A673 (cell line): ENCODE data around the gene KIRREL3. TPM values are rescaled to one million over a fixed set of nuclear protein-coding genes. Genes with fewer than 3 reads are reported as not detected.

Source experiments
- BruUV-seq: library from RNA; stranded (reverse); fragments of 400-500 nt; replicated peaks from 2 replicates; lab custom pipeline; 2021; lab: Mats Ljungman, UMichigan
- CTCF ChIA-PET: fragments of 300-600 bp; sonication (Branson Sonifier 250); formaldehyde crosslinking; loops from one replicate; lab custom pipeline; 2022; ENCODE audit warnings: antibody characterized with exemption; lab: Charles Lee
- POLR2A ChIA-PET: fragments of 300-600 bp; sonication (Branson Sonifier 250); formaldehyde crosslinking; loops from one replicate; lab custom pipeline; 2022; ENCODE audit warnings: antibody characterized with exemption; ENCODE audit not compliant: low non-redundant PET; lab: Charles Lee
- DNase-seq: peaks from one replicate; pipeline ENCODE4 v3.0.0-alpha.2; 2015; ENCODE audit warnings: low spot score
- H3K27ac ChIP-seq: fragments of 200-600 bp; sonication (generic); 2 replicates; pipeline ENCODE4 v1.5.1; 2016; ENCODE audit warnings: mixed run types, low read depth, mild to moderate bottlenecking, mixed read lengths, antibody characterized with exemption, low read length; ENCODE audit not compliant: poor library complexity, severe bottlenecking
- H3K27me3 ChIP-seq: fragments of 200-600 bp; sonication (generic); replicated peaks from 2 replicates; pipeline ENCODE4 v1.6.1; 2017; ENCODE audit warnings: mixed run types, low read depth, mild to moderate bottlenecking, mixed read lengths, antibody characterized with exemption, low read length; ENCODE audit not compliant: insufficient read depth, poor library complexity
- H3K36me3 ChIP-seq: fragments of 200-600 bp; sonication (generic); 2 replicates; pipeline ENCODE4 v1.6.1; 2016; ENCODE audit warnings: mixed run types, mild to moderate bottlenecking, mixed read lengths, antibody characterized with exemption, low read length; ENCODE audit not compliant: insufficient read depth, poor library complexity, severe bottlenecking
- H3K4me1 ChIP-seq: fragments of 200-600 bp; sonication (generic); 2 replicates; pipeline ENCODE4 v1.6.1; 2017; ENCODE audit warnings: mixed run types, mild to moderate bottlenecking, mixed read lengths, antibody characterized with exemption, low read length; ENCODE audit not compliant: insufficient read depth, poor library complexity, severe bottlenecking
- H3K4me3 ChIP-seq: fragments of 200-600 bp; sonication (generic); 2 replicates; pipeline ENCODE4 v1.5.1; 2016; ENCODE audit warnings: low read depth, mixed run types, mild to moderate bottlenecking, mixed read lengths, low read length; ENCODE audit not compliant: poor library complexity, severe bottlenecking
- H3K9me3 ChIP-seq: fragments of 200-600 bp; sonication (generic); 2 replicates; pipeline ENCODE4 v1.6.1; 2016; ENCODE audit warnings: mixed run types, low read depth, mild to moderate bottlenecking, mixed read lengths, antibody characterized with exemption, low read length; ENCODE audit not compliant: poor library complexity, severe bottlenecking
- EZH2 ChIP-seq: fragments of 200-600 bp; sonication (generic); IDR thresholded peaks from 2 replicates; pipeline ENCODE4 v1.6.1; 2017; ENCODE audit warnings: borderline replicate concordance, low read depth, mild to moderate bottlenecking, mixed read lengths, antibody characterized with exemption, low read length; ENCODE audit not compliant: poor library complexity, severe bottlenecking
- intact Hi-C: fragments of 100-400 bp; cut with micrococcal nuclease; formaldehyde crosslinking; loops from one replicate; pipeline ENCODE4 v1.10.0; 2022; ENCODE audit not compliant: unreplicated experiment
- total RNA-seq: library from RNA; stranded (reverse); gene quantifications from 2 replicates; pipeline ENCODE4 v1.2.3, GENCODE V29; 2021
- TF ChIP-seq, protein P1 (sequence below): fragments of 300-800, 200-600 bp; sonication (generic); conservative IDR thresholded peaks from 2 replicates; pipeline ENCODE4 v1.5.1; 2017; ENCODE audit warnings: low read depth, mild to moderate bottlenecking, antibody characterized with exemption, low read length, moderate library complexity, mixed read lengths

KIRREL3 gene
- total RNA-seq, 1 experiment from 2014 or later = not detected

DNA sequence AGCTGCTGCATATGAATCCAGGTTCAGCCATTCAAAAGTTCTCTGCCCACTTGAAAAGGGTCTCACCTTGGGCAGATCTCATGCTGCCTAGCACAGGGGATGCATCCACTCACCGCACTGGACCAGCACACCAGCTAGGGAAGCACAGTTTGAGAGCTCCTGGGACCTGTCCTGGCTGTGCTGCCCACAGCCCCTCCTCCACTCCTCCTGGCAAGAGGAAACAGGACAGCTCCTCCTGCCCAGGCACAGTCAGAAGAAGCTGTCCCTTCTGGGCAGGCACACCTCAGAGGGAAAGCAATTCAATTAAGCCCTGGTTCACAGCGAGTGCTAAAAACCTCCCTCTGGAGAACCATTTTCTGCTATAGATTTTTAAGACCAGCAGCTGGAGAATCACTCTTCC, 498.4 kb downstream of the KIRREL3 start:
- no TSS peak for BruUV-seq

DNA sequence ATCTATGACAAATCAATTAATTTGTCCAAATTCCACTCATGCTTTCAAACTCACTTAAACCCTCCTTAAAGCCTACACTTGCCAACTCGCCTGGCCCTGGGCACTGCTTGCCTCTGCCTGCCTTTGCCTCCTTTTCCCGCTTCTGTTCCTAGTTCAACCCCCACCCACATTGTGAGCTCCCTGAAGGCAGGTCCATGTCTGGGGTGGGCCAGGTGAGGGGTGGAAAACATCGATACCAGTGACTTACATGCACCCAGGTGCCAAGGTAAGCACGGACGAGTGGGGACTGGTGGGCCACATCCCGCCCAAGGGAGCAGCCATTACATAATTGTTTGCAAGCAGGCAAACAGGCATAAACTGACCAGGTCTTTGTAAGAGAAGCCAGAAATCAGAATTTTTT, 498.9 kb downstream of the KIRREL3 start:
- Histone ChIP-seq H3K36me3 (no peaks in the 10 kb centered on the region), H3K9me3 (no peaks in the 10 kb centered on the region), H3K27ac (no peak overlapping the region), H3K27me3 (peaks cover 20% of the 10 kb centered on the region), H3K4me1 (peaks cover 8% of the 10 kb centered on the region), H3K4me3 (no peak overlapping the region)
- no peak for TF ChIP-seq EZH2
- TF ChIP-seq, protein P1, sequence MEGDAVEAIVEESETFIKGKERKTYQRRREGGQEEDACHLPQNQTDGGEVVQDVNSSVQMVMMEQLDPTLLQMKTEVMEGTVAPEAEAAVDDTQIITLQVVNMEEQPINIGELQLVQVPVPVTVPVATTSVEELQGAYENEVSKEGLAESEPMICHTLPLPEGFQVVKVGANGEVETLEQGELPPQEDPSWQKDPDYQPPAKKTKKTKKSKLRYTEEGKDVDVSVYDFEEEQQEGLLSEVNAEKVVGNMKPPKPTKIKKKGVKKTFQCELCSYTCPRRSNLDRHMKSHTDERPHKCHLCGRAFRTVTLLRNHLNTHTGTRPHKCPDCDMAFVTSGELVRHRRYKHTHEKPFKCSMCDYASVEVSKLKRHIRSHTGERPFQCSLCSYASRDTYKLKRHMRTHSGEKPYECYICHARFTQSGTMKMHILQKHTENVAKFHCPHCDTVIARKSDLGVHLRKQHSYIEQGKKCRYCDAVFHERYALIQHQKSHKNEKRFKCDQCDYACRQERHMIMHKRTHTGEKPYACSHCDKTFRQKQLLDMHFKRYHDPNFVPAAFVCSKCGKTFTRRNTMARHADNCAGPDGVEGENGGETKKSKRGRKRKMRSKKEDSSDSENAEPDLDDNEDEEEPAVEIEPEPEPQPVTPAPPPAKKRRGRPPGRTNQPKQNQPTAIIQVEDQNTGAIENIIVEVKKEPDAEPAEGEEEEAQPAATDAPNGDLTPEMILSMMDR = no peak
- DNase-seq = no peak
- BruUV-seq = no TSS peak
- ChIA-PET POLR2A (no interaction called here), CTCF (no interaction called here)
- intact Hi-C loops = no loop called here

More for the DNA sequence above, 498.4 kb downstream of the KIRREL3 start:
- no peak for DNase-seq
- Histone ChIP-seq H3K9me3 (peaks cover 3% of the 10 kb centered on the region), H3K27ac (no peak overlapping the region), H3K4me1 (peaks cover 8% of the 10 kb centered on the region), H3K27me3 (peaks cover 25% of the 10 kb centered on the region), H3K4me3 (no peak overlapping the region), H3K36me3 (no peaks in the 10 kb centered on the region)
- TF ChIP-seq, protein P1 = no peak
- no peak for TF ChIP-seq EZH2
- ChIA-PET POLR2A (no interaction called here), CTCF (no interaction called here)
- intact Hi-C loops = no loop called here

DNA sequence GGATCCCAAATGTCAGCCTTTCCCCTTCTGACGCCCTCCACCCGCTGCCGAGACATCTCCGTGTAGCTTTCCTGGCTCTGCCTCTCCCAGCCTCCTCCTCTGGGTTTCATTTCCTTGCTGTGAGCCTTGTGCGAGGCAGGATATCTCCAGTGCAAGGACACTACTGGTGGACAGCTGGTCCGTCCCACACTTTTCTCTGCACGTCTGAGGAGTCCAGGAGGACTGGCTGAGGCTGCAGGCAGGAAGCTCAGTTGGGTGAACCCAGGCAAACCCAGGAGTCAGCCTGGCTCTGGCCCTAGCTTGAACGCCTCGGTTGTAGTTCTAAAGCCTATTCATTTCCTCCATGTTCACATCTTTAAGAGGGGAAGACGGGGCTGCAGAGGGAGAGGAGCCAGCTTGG, 499.6 kb downstream of the KIRREL3 start:
- H3K9me3 ChIP-seq = no peaks in the 10 kb centered on the region
- peaks cover 14% of the 10 kb centered on the region for H3K27me3 ChIP-seq
- intact Hi-C loops = no loop called here
- no peak overlapping the region for H3K27ac ChIP-seq
- H3K36me3 ChIP-seq = no peaks in the 10 kb centered on the region
- POLR2A ChIA-PET = no interaction called here
- no peak overlapping the region for H3K4me3 ChIP-seq
- no peak for TF ChIP-seq EZH2
- TF ChIP-seq, protein P1 = no peak
- no peak for DNase-seq
- CTCF ChIA-PET = no interaction called here
- peaks cover 8% of the 10 kb centered on the region for H3K4me1 ChIP-seq
- no TSS peak for BruUV-seq
